GM19025 (cell line): ENCODE measurements around the gene VCAN.
"Not testable (repeated sequence)": the region's sequence is repeated elsewhere in the genome, so short reads cannot be mapped to it uniquely, and the experiment has no call there.

Experiments
- ATAC-seq: cut with Tn5 transposase; IDR thresholded peaks from one replicate; pipeline ENCODE4 v1.9.1; 2021; ENCODE audit warnings: mild to moderate bottlenecking, low read depth, moderate library complexity; ENCODE audit not compliant: unreplicated experiment

VCAN gene

GRCh38 chr5:83471405-83472212 lies at the start of gene VCAN:
Gene VCAN (plus strand): TSS chr5:83471744. CDS start chr5:83483519, 11,775 bp downstream.
- ATAC-seq = no peak

GRCh38 chr5:83422284-83422683 lies 49.3 kb upstream of the VCAN start:
- no peak for ATAC-seq

- ATAC-seq = peak; percentile 45
These were observed 44.7 kb upstream of the VCAN start for GRCh38 chr5:83426855-83427254.

GRCh38 chr5:83428126-83428525 lies 43.4 kb upstream of the VCAN start:
- no peak for ATAC-seq

- no peak for ATAC-seq
These were observed 42.7 kb upstream of the VCAN start for GRCh38 chr5:83428890-83429289.

GRCh38 chr5:83430130-83431010 lies 41.2 kb upstream of the VCAN start:
- ATAC-seq = peak; percentile 57

GRCh38 chr5:83433891-83434290 lies 37.7 kb upstream of the VCAN start:
- no peak for ATAC-seq

- no peak for ATAC-seq
These were observed 36.6 kb upstream of the VCAN start for GRCh38 chr5:83434946-83435345.

GRCh38 chr5:83436276-83436675 lies 35.3 kb upstream of the VCAN start:
- ATAC-seq = no peak

GRCh38 chr5:83437697-83438096 lies 33.8 kb upstream of the VCAN start:
- not testable (repeated sequence) for ATAC-seq

- ATAC-seq = no peak
These were observed 30.7 kb upstream of the VCAN start for GRCh38 chr5:83440826-83441225.

- no peak for ATAC-seq
These were observed 29.8 kb upstream of the VCAN start for GRCh38 chr5:83441747-83442146.

GRCh38 chr5:83443534-83443933 lies 28.0 kb upstream of the VCAN start:
- ATAC-seq = no peak

- ATAC-seq = no peak
These were observed 27.1 kb upstream of the VCAN start for GRCh38 chr5:83444445-83444844.

GRCh38 chr5:83446253-83446947 lies 25.1 kb upstream of the VCAN start:
- ATAC-seq = no peak

- ATAC-seq = no peak
These were observed 24.0 kb upstream of the VCAN start for GRCh38 chr5:83447533-83447932.

- no peak for ATAC-seq
These were observed 21.2 kb upstream of the VCAN start for GRCh38 chr5:83450183-83450966.

GRCh38 chr5:83450967-83451248 lies 20.6 kb upstream of the VCAN start:
- ATAC-seq = no peak

- no peak for ATAC-seq
These were observed 19.6 kb upstream of the VCAN start for GRCh38 chr5:83451955-83452354.

GRCh38 chr5:83453937-83454336 lies 17.6 kb upstream of the VCAN start:
- ATAC-seq = no peak
